Gastroesophageal sphincter (tissue), 2 donors: Measurements from ENCODE around the gene PRTFDC1.

Experiments
- POLR2A ChIP-seq, 2 donors: fragments of 450-650 bp; IDR thresholded peaks; one replicate each; pipeline ENCODE4 v1.6.1; 2017; ENCODE audit warnings: antibody characterized with exemption in 2 of 2, mild to moderate bottlenecking in 2 of 2, moderate library complexity in 1 of 2
- POLR2AphosphoS5 ChIP-seq: sonication (generic); formaldehyde crosslinking; IDR thresholded peaks from one replicate; pipeline ENCODE4 v1.6.1; 2017; ENCODE audit warnings: antibody characterized with exemption

DNA sequence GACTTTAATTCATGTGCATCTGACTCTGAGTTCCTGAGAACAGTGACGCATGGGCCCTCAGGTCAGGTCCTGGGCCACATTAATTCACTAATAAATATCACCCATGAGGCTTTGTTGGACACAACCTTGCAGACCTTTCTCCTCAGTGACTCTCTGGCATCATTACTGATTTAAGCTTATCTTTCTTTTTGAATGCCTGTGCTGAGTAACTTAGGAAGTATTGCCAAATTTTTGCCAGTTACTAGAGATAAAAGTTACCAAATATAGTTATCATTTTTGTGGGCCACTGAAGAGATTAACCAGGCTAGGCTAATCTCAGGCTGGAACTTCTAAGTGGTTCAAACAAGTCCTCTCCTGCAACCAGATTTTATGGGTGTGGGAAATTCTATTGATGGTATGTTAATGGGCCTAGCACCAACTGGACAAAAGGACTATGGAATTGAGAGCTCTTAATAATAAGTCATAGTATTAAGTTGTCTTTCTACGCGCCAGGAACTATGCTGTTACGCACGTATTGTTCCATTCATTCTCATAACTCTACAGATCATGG, 28.8 kb upstream of the PRTFDC1 start:
- no peak for TF ChIP-seq POLR2AphosphoS5
- TF ChIP-seq POLR2A (IDR thresholded peaks at IDR 0.05), result no peak
